Measurements from ENCODE around the gene WNT7A. TPM values are rescaled to one million over a fixed set of nuclear protein-coding genes. Genes with fewer than 3 reads are reported as not detected.
"Not testable (repeated sequence)": the region's sequence is repeated elsewhere in the genome, so short reads cannot be mapped to it uniquely, and the experiment has no call there.

The WNT7A gene
- total RNA-seq, 8 experiments from 2014 or later = 0.09 to 14.1 (median 7.6) TPM

GRCh38 chr3:13858768-13859520 lies 20.9 kb downstream of the WNT7A start:
- peaks cover 14 to 19% of the 10 kb centered on the region in 2 donors for H3K4me1 ChIP-seq (replicated peaks in 1 of 2)
- in situ Hi-C loops (cut with MboI; ENCODE audit: low pct_unique_long_range_greater_than_20kb in 2 of 9, low sequenced_read_pairs in 9 of 9, unreplicated experiment in 9 of 9) = no loop called here
- WGBS, 10 experiments = 9 to 100% (median 80%) methylated on average over 1 to 7 of the region's 9 CpGs; no CpG with 5 or more reads in 1 of the 10 experiments
- no peak overlapping the region for H3K27ac ChIP-seq
- H3K4me3 ChIP-seq = no peak overlapping the region
- ATAC-seq (replicated peaks in 6 of 8) = no peak

GRCh38 chr3:13857702-13858380 lies 22.0 kb downstream of the WNT7A start:
- WGBS, 10 experiments = 20 to 90% (median 50%) methylated on average over 1 to 6 of the region's 6 CpGs; no CpG with 5 or more reads in 4 of the 10 experiments
- peaks cover 6 to 8% of the 10 kb centered on the region in 2 donors for H3K4me1 ChIP-seq (replicated peaks in 1 of 2)

GRCh38 chr3:13856628-13857027 lies 23.2 kb downstream of the WNT7A start:
- H3K27ac ChIP-seq; H3K4me3 ChIP-seq; ATAC-seq (replicated peaks in 6 of 8); H3K4me1 ChIP-seq (replicated peaks in 1 of 2); in situ Hi-C loops (cut with MboI; ENCODE audit: low pct_unique_long_range_greater_than_20kb in 2 of 9, low sequenced_read_pairs in 9 of 9, unreplicated experiment in 9 of 9): not testable (repeated sequence)
- 17 to 100% (median 100%) methylated on average over 1 of the region's 1 CpG for WGBS, 10 experiments

More at GRCh38 chr3:13857702-13858380, 22.0 kb downstream of the WNT7A start:
- in situ Hi-C loops (cut with MboI; ENCODE audit: low pct_unique_long_range_greater_than_20kb in 2 of 9, low sequenced_read_pairs in 9 of 9, unreplicated experiment in 9 of 9) = no loop called here
- no peak overlapping the region for H3K27ac ChIP-seq
- no peak overlapping the region for H3K4me3 ChIP-seq
- ATAC-seq (replicated peaks in 6 of 8) = no peak

GRCh38 chr3:13856006-13856405 lies 23.9 kb downstream of the WNT7A start:
- no peak overlapping the region for H3K4me3 ChIP-seq
- ATAC-seq (replicated peaks in 6 of 8) = no peak
- H3K27ac ChIP-seq = no peak overlapping the region
- 70 to 100% (median 93%) methylated on average over 1 to 4 of the region's 7 CpGs; no CpG with 5 or more reads in 5 of the 10 experiments for WGBS, 10 experiments
- in situ Hi-C loops (cut with MboI; ENCODE audit: low pct_unique_long_range_greater_than_20kb in 2 of 9, low sequenced_read_pairs in 9 of 9, unreplicated experiment in 9 of 9) = no loop called here
- no peaks in the 10 kb centered on the region for H3K4me1 ChIP-seq (replicated peaks in 1 of 2)

GRCh38 chr3:13854492-13854891 lies 25.4 kb downstream of the WNT7A start:
- no peak for ATAC-seq (replicated peaks in 6 of 8)
- Histone ChIP-seq H3K27ac (no peak overlapping the region), H3K4me1 (replicated peaks in 1 of 2) (no peaks in the 10 kb centered on the region), H3K4me3 (no peak overlapping the region)
- WGBS, 10 experiments = 33 to 100% (median 85%) methylated on average over 1 to 13 of the region's 25 CpGs; no CpG with 5 or more reads in 6 of the 10 experiments
- in situ Hi-C loops (cut with MboI; ENCODE audit: low pct_unique_long_range_greater_than_20kb in 2 of 9, low sequenced_read_pairs in 9 of 9, unreplicated experiment in 9 of 9) = no loop called here

GRCh38 chr3:13853978-13854296 lies 25.9 kb downstream of the WNT7A start:
- H3K27ac ChIP-seq = no peak overlapping the region
- no CpG with 5 or more reads among the region's 1 CpG for WGBS, 10 experiments
- no peaks in the 10 kb centered on the region for H3K4me1 ChIP-seq (replicated peaks in 1 of 2)
- ATAC-seq (replicated peaks in 6 of 8) = no peak
- no peak overlapping the region for H3K4me3 ChIP-seq
- in situ Hi-C loops (cut with MboI; ENCODE audit: low pct_unique_long_range_greater_than_20kb in 2 of 9, low sequenced_read_pairs in 9 of 9, unreplicated experiment in 9 of 9) = no loop called here

- ATAC-seq (replicated peaks in 6 of 8) = no peak
- H3K4me3 ChIP-seq = no peak overlapping the region
Observed at GRCh38 chr3:13853256-13853977, 26.5 kb downstream of the WNT7A start.

GRCh38 chr3:13852638-13853009 lies 27.2 kb downstream of the WNT7A start:
- WGBS, 10 experiments = 0 to 58% methylated on average over 1 to 2 of the region's 4 CpGs; no CpG with 5 or more reads in 8 of the 10 experiments

More at GRCh38 chr3:13853256-13853977, 26.5 kb downstream of the WNT7A start:
- H3K27ac ChIP-seq = no peak overlapping the region
- in situ Hi-C loops (cut with MboI; ENCODE audit: low pct_unique_long_range_greater_than_20kb in 2 of 9, low sequenced_read_pairs in 9 of 9, unreplicated experiment in 9 of 9) = no loop called here
- 20 to 89% (median 80%) methylated on average over 1 to 3 of the region's 11 CpGs; no CpG with 5 or more reads in 7 of the 10 experiments for WGBS, 10 experiments
- no peaks in the 10 kb centered on the region for H3K4me1 ChIP-seq (replicated peaks in 1 of 2)

GRCh38 chr3:13851997-13852637 lies 27.8 kb downstream of the WNT7A start:
- Histone ChIP-seq H3K4me3 (no peak overlapping the region), H3K27ac (no peak overlapping the region), H3K4me1 (replicated peaks in 1 of 2) (no peaks in the 10 kb centered on the region)
- in situ Hi-C loops (cut with MboI; ENCODE audit: low pct_unique_long_range_greater_than_20kb in 2 of 9, low sequenced_read_pairs in 9 of 9, unreplicated experiment in 9 of 9) = no loop called here
- 40 to 90% (median 70%) methylated on average over 1 to 4 of the region's 17 CpGs; no CpG with 5 or more reads in 6 of the 10 experiments for WGBS, 10 experiments
- ATAC-seq (replicated peaks in 6 of 8) = no peak

More at GRCh38 chr3:13852638-13853009, 27.2 kb downstream of the WNT7A start:
- in situ Hi-C loops (cut with MboI; ENCODE audit: low pct_unique_long_range_greater_than_20kb in 2 of 9, low sequenced_read_pairs in 9 of 9, unreplicated experiment in 9 of 9) = no loop called here
- Histone ChIP-seq H3K4me1 (replicated peaks in 1 of 2) (no peaks in the 10 kb centered on the region), H3K27ac (no peak overlapping the region), H3K4me3 (no peak overlapping the region)
- ATAC-seq (replicated peaks in 6 of 8) = peak in 7 of 8 experiments; percentile 35 to 60 (median 48)

- no peak overlapping the region for H3K27ac ChIP-seq
- in situ Hi-C loops (cut with MboI; ENCODE audit: low pct_unique_long_range_greater_than_20kb in 2 of 9, low sequenced_read_pairs in 9 of 9, unreplicated experiment in 9 of 9) = no loop called here
- no peak for ATAC-seq (replicated peaks in 6 of 8)
- H3K4me3 ChIP-seq = no peak overlapping the region
- no peaks in the 10 kb centered on the region for H3K4me1 ChIP-seq (replicated peaks in 1 of 2)
- whole genome bisulfite sequencing, 10 experiments = 33 to 92% (median 57%) methylated on average over 1 to 11 of the region's 15 CpGs; no CpG with 5 or more reads in 1 of the 10 experiments
Observed at GRCh38 chr3:13851091-13851849, 28.6 kb downstream of the WNT7A start.

GRCh38 chr3:13850161-13850945 lies 29.5 kb downstream of the WNT7A start:
- Histone ChIP-seq H3K4me1 (replicated peaks in 1 of 2) (no peaks in the 10 kb centered on the region), H3K27ac (no peak overlapping the region), H3K4me3 (no peak overlapping the region)
- in situ Hi-C loops (cut with MboI; ENCODE audit: low pct_unique_long_range_greater_than_20kb in 2 of 9, low sequenced_read_pairs in 9 of 9, unreplicated experiment in 9 of 9) = no loop called here
- WGBS, 10 experiments = 0 to 81% (median 47%) methylated on average over 1 to 6 of the region's 21 CpGs; no CpG with 5 or more reads in 5 of the 10 experiments
- peak; percentile 52 to 92 (median 78) for ATAC-seq (replicated peaks in 6 of 8)
